Measurements from ENCODE around the gene RTN4R.

GRCh38 chr22:20206709-20207215 lies 61.4 kb downstream of the RTN4R start:
- no peak for TF ChIP-seq CTCF (conservative IDR thresholded peaks at IDR 0.05; ENCODE audit: low read depth, low read length)
- TF ChIP-seq CEBPB (IDR thresholded peaks at IDR 0.05; ENCODE audit: low read depth, low read length): no peak
- TF ChIP-seq POLR2A (IDR thresholded peaks at IDR 0.05; ENCODE audit: low read depth, low read length): peak; percentile 16; the same call in 1 of the 2 replicates

All from IMR-90 (cell line).